ENCODE data around the gene CUL2.
"Not testable (repeated sequence)": the region's sequence is repeated elsewhere in the genome, so short reads cannot be mapped to it uniquely, and the experiment has no call there.

Gene CUL2

DNA sequence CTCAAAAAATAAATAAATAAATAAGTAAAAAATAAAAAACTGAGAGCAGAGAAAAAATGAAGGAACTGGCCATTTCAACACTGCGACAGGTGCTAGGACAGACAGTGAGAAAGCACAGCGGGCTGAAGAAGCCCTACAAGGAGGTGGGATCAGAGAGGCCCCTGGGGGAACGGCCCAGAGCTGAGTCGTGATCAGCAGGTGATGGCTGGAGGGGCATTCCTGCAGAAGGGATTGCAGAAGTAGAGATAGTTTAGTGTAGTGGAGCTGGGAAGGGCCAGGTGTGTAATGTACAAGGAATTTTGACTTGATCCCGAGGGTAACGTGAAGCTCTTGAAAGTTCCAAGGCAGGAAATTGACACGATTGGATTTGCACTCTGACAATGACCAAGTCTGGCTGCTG lies 112.1 kb downstream of the CUL2 start:
- DNase-seq (ENCODE audit: low spot score) = no peak

- DNase-seq (ENCODE audit: low spot score) = not testable (repeated sequence)
Measured at GRCh38 chr10:34976380-34976910, 113.7 kb downstream of the CUL2 start.

DNA sequence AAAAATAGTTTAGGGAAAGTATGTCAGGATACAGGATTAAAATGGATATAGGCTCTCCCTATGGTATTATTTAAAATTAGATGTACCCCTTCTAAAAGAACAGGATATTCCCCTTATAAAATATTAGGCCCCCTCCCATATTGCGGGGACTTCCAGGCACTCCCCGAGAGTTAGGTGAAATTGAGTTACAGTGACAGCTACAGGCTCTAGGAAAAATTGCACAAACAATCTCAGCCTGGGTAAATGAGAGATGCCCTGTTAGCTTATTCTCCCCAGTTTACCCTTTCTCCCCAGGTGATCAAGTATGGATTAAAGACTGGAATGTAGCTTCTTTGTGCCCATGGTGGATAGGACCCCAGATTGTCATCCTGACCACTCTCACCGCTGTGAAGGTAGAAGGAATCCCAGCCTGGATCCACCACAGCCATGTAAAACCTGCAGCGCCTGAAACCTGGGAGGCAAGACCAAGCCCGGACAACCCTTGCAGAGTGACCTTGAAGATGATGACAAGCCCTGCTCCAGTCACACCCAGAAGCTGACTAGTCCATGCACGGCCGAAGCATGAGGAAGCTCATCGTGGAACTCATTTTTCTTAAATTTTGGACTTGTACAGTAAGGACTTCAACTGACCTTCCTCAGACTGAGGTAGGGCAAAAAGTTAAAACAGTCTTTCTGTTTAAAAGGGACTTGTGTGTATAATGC lies 115.6 kb downstream of the CUL2 start:
- DNase-seq (ENCODE audit: low spot score) = not testable (repeated sequence)

GRCh38 chr10:34973757-34974156 lies 116.4 kb downstream of the CUL2 start:
- DNase-seq (ENCODE audit: low spot score) = not testable (repeated sequence)

- not testable (repeated sequence) for DNase-seq (ENCODE audit: low spot score)
Measured at GRCh38 chr10:34973121-34973520, 117.0 kb downstream of the CUL2 start.

- not testable (repeated sequence) for DNase-seq (ENCODE audit: low spot score)
Measured at GRCh38 chr10:34972591-34972990, 117.5 kb downstream of the CUL2 start.

GRCh38 chr10:34971606-34972334 lies 118.4 kb downstream of the CUL2 start:
- not testable (repeated sequence) for DNase-seq (ENCODE audit: low spot score)

GRCh38 chr10:34969171-34969570 lies 121.0 kb downstream of the CUL2 start:
- no peak for DNase-seq (ENCODE audit: low spot score)

- DNase-seq (ENCODE audit: low spot score) = no peak
Measured at GRCh38 chr10:34967335-34967880, 122.7 kb downstream of the CUL2 start.

DNA sequence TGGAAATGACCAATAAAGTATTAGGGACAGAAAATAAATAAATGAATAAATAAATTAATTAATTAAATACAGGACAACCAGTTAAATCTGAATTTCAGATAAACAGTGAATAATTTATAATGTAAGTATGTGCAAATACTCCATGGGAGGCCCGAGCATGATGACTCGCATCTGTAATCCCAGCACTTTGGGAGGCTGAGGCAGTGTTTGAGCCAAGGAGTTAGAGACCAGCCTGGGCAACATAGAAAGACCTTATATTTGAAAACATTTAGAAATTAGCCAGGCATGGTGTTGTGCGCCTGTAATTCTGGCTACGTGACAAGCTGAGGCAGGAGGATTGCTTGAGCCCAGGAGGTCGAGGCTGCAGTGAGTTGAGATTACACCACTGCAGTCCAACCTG lies 123.7 kb downstream of the CUL2 start:
- DNase-seq (ENCODE audit: low spot score) = no peak

- DNase-seq (ENCODE audit: low spot score) = no peak
Measured at GRCh38 chr10:34966040-34966439, 124.1 kb downstream of the CUL2 start.

DNA sequence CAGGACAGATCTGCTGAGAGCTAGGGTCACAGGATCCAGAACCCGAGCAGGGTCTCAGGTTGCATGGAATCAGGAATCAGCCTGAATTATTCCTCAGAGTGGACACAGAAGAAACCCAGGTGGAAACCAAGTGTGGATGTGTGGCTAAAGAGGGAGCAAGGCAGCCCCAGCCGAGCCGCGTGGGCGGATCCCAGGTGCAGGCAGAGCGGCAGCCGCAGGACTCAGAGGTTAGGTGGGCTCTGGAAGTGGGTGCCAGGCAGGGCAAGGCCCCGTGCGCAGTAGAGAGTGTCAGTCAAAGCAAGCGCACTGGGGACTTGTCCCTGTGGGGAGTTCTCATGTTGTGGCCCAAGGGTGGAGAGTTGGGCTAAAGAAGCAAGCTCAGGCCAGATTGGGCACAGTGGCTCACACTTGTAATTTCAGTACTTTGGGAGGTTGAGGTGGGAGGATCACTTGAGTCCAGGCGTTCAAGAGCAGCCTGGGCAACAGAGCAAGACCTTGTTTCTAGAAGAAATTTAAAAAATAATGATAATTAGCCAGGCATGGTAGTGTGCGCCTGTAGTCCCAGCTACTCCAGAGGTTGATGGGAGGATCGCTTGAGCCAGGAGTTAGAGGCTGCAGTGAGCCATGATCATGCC lies 125.9 kb downstream of the CUL2 start:
- DNase-seq (ENCODE audit: low spot score) = no peak

DNA sequence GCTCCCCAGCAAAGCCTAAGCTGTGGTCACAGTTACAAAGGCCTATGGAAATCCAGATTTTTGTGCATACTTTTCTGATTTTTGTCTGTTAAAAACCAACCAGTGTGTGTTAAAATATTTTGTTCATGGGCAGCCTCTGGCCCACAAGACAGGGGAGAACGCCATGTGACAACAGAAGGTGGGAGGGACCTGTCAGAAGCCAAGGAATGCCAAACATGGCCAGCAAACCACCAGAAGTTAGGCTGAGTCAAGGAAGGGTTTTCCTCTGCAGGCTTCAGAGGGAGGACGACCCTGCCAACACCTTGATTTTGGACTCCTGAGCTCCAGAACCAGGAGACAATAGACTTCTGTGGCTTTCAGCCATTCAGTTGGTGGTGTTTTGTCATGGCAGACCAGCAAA lies 127.3 kb downstream of the CUL2 start:
- no peak for DNase-seq (ENCODE audit: low spot score)

DNA sequence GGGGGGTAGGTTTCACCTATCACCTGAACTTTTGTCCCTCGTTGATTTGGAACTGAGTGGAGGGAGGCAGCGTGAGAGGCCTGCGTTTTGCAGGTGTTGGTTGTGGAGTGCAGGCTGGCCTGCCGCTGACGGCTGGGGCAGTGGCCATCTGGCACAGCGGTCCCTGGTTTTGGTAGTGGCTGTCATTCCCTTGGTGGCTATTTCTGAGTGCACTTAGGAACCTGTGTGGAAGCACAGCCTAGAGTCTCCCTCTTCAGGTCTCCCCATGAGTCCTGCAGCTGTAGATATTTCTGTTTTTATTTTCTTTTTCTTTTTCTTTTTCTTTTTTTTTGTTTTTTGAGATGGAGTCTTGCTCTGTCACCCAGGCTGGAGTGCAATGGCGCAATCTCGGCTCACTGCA lies 129.2 kb downstream of the CUL2 start:
- DNase-seq (ENCODE audit: low spot score) = no peak

DNA sequence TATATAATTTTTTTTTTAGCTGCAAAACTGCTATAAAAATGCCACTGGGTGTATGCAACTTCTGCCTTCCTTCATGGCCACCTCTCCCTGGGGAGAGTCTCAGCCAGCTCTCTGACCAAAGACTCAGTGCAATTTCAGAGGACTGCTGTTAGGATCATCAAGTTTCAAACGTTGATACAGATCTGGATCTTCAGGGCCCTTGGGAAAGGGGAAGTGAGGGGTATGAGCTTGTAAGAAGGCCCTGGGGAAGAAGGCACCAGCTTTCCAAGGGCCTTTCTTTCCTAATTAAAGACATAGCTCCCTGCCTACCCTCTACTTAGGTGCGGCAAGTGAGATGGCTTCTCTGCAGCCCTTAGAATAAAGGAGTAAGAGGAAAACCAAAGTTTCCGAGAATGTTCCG lies 130.4 kb downstream of the CUL2 start:
- DNase-seq (ENCODE audit: low spot score) = no peak

DNA sequence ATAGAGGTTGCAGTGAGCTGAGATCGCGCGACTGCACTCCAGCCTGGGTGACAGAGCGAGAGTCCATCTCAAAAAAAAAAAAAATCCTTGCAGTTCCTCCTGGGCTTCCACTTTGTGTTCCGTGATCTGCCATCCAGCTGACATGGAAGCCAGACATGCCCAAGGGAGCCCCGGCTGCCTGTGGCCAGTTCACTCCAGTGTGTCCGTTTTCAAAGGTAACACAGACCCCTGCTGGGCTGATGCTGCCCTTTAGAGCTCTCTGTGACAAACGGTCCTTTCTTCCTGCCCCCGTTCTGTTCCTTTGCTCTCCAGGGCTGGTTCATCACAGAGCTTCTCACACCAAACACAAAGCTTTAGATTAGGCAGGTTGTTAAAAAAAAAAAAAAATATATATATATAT lies 130.8 kb downstream of the CUL2 start:
- DNase-seq (ENCODE audit: low spot score) = no peak
